ENCODE data around the gene GRIK3.
A peak's percentile ranks its signal among the peaks of the same experiment; 100 is the strongest.
"Not testable (repeated sequence)": the region's sequence is repeated elsewhere in the genome, so short reads cannot be mapped to it uniquely, and the experiment has no call there.

The GRIK3 gene

DNA sequence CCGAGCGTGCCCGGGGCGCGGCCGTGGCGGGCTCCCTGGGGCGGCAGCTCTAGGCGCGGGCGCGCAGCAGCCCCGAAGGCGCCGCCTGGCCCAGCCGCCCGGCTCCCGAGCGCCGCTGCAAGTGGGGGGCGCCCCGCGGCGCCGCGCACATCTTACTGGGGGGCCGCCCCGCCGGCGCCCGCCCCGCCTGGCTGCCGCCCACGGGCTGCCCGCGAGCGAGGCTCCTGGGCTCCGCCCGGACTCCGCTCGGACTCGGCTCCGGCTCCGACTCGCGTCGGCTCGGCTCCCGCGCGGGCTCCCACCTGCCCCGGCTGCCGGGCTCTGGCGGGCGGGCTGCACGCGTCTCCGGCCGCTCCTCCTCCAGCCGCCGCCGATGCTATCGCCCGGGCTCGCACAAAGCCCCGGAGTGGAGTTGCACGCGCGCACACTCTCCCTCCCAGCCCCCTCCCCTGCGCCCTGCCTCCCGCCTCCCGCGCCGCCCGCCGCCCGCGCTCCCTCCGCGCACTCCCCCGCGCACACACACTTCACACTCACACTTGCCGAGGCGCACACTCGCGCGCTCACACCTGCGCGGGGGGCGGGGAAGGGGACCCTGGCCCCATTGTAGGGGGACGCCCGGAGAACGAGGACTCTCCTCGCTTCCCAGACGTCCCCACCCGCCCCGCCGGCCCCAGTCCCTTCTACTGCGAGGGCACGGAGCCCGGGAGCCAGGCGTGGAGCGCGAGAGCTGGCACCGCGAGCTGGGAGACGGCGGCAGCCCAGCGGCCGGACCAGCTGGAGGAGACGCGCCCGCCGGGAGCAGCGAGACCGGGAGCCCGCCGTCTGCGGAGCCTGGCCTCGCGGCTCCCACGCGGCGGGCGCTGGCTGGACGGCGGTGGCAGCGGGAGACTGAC is at the start of gene GRIK3:
Gene GRIK3, minus strand, starts transcription at position 395 of the 893 bp plus-strand sequence. CDS start 407 bp downstream, outside the sequence.
- DNase-seq = peak; percentile 64

DNA sequence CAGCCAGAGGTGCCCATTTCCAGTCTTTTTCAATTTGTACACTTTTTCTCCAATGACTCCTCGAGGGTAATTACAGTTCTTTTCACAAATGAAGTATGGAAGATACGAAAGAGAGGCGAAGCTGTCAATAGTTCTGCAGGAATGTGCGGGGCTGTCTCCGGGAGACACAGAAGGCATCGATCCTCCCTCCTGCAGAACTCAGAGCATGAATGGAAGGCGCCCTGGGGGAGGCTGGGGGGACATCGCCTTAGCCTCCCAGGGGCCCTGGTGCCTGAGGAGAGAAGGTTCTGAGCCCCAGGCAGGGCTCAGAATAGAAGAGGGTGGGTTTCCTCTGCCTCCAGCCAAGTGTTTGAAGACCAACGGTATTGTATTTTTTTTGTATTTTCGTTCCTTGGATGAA is 49.7 kb upstream of the GRIK3 start:
- DNase-seq = no peak

- DNase-seq = no peak
Measured at GRCh38 chr1:37083603-37084002, 49.3 kb upstream of the GRIK3 start.

- DNase-seq = not testable (repeated sequence)
Measured at GRCh38 chr1:37080296-37080986, 46.1 kb upstream of the GRIK3 start.

GRCh38 chr1:37078866-37079265 is 44.6 kb upstream of the GRIK3 start:
- no peak for DNase-seq

- DNase-seq = no peak
Measured at GRCh38 chr1:37076168-37076567, 41.9 kb upstream of the GRIK3 start.

DNA sequence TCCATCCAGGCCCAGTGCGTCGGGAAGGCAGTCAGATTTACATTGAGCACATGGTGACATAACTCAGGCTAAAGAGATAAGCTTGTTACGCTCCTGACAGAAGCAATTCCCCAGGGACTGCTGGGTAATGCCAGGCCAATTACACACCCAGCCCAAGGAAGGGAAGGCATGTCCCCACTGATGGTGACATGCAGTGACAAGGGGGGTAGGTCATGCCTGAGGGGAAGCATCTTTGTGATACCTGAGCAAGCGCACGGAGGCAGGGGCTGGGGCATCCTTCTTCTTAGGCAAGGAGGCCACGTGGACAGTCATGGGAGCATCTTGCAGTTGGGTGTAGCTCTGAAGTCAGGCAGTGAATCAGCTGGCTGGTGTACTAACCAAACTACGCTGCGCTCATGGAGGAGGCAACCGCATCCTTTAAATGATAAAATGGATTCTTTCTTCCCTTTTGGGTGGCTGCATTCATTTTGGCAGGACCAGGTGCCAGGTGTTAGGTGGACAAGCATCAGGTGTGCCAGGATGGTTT is 39.6 kb upstream of the GRIK3 start:
- DNase-seq = no peak

GRCh38 chr1:37073152-37073853 is 39.0 kb upstream of the GRIK3 start:
- DNase-seq = no peak

- DNase-seq = no peak
Measured at GRCh38 chr1:37071829-37072228, 37.5 kb upstream of the GRIK3 start.

- no peak for DNase-seq
Measured at GRCh38 chr1:37070126-37070525, 35.8 kb upstream of the GRIK3 start.

- no peak for DNase-seq
Measured at GRCh38 chr1:37069406-37069805, 35.1 kb upstream of the GRIK3 start.

GRCh38 chr1:37068897-37069296 is 34.6 kb upstream of the GRIK3 start:
- DNase-seq = no peak

- no peak for DNase-seq
Measured at GRCh38 chr1:37068260-37068659, 33.9 kb upstream of the GRIK3 start.

DNA sequence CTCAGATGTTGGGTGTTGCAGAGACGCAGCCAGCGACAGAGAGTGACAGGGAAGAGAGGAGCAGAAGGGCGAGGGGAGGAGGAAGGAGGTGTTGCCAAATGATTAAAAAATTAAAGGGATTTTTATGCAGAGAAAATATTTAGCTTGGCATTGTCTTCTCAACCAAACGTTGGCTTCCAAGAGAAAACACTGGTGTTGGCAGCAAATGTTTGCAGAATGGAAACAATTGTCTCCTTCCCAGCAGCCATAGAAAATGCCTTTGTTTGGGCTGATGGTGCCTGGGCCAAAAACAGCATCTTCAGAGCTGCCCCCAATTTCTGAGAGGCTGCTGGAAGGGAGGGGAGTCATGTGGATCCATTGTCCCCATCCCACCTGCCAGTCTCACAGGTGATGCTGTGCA is 29.7 kb upstream of the GRIK3 start:
- no peak for DNase-seq

DNA sequence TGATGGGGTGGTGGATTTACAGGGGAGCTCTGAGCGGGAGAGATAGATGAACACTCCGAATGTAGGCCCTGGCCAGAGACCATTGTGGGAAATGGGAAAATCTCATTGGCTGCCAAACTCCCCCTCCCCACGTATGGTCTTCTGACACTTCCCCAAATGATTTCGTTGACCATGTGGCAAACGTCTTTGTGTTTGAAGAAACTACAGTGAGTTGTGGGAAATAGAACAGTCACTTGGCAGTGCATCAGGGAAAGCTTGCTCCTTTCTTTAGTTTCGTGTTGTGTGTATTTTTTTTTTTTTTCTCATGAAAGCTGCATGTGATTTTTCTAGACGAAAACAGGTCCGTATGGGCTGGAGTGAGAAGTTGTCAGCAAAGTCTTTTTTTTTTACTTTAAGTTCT is 25.0 kb upstream of the GRIK3 start:
- DNase-seq = no peak

GRCh38 chr1:37058424-37058988 is 24.2 kb upstream of the GRIK3 start:
- no peak for DNase-seq

DNA sequence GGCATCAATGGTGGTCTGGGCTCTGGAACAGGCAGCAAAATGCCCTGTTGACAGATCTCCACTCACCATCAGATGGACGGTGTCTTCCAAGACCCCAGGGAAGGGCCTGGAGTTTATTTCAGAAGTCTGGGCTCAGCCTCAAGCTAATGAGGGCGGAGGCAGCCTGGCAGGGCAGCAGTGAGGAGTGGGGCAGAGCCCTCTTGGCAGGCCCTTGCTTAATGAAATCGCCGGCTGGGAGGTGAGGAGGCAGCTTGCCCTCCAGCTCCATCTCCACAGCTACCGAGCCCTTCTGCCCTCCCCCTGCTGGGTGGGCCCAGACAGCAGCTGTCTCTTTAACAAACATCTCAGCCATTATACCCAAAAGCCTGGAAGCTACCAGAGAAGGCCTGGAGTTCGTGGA is 22.0 kb upstream of the GRIK3 start:
- no peak for DNase-seq

DNA sequence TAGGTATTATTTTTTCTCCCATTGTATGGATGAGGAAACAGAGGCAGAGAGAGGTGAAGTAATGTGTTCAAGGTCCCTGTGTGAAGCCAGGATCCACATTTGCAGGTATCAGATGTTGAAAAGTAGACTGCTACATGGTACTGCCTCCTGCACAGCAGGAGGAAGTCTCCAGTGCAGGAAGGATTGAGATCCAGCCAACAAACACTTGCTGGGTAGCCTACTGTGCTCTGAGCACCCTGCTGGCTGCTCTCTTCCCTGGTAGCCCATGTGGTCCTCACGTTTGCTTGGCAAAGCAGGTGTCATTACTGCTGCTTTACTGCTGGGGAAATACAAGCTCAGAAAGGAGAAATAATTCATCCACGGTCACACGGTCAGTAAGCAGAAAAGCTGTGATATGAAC is 21.3 kb upstream of the GRIK3 start:
- DNase-seq = no peak

DNA sequence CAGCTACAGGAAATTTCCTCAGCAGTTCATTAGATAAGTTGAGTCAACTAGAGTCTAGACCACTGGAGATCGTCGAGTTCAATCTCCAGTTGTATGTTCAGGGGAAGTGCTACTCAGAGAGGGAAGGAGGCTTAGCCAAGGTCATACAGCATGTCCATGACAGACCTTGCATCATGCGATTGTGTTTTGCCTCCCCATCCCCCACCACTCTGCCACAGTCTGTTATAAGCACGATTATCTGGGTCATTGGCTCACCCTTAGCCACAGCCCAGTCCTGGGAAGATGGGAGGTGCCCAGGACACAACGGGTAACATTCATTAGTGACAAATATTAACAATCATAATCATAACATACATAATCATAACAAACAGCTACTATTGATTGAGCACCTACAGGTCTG is 18.9 kb upstream of the GRIK3 start:
- no peak for DNase-seq

GRCh38 chr1:37052120-37052519 is 17.8 kb upstream of the GRIK3 start:
- DNase-seq = no peak

- DNase-seq = no peak
Measured at GRCh38 chr1:37051346-37051745, 17.0 kb upstream of the GRIK3 start.

- no peak for DNase-seq
Measured at GRCh38 chr1:37047542-37047941, 13.2 kb upstream of the GRIK3 start.

DNA sequence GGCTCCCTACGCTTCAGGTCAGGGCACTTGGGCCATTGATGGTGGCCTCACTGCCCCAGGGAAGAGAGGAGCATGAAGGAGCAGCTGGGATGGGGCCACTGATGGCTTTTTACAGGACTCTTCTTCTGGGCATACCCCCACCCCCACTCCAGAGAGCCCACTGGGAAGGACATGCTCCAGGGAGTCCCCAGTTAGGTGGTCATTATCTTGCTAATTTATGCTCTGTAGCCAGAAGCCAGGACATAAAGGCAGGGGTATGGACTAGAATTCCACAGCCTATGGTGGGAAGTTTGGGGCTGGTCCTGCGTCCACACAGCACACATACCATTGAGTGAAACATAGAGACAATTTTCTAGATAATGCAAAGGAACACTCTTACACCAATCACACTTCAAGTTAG is 8.8 kb upstream of the GRIK3 start:
- DNase-seq = no peak
